T-helper 22 cell (primary cell): ENCODE data around the gene NOL9.

ENCODE experiments used
- DNase-seq: peaks from one replicate; pipeline ENCODE4 v3.0.0-alpha.2; 2020; ENCODE audit warnings: low read depth

Gene NOL9

GRCh38 chr1:6590046-6590445 is 35.7 kb upstream of the NOL9 start:
- DNase-seq = no peak

- DNase-seq = no peak
These were observed 34.7 kb upstream of the NOL9 start for GRCh38 chr1:6588893-6589520.

- no peak for DNase-seq
These were observed 34.0 kb upstream of the NOL9 start for GRCh38 chr1:6588128-6588892.

GRCh38 chr1:6587261-6588005 is 33.1 kb upstream of the NOL9 start:
- no peak for DNase-seq

- no peak for DNase-seq
These were observed 32.1 kb upstream of the NOL9 start for GRCh38 chr1:6586404-6586816.

- no peak for DNase-seq
These were observed 31.5 kb upstream of the NOL9 start for GRCh38 chr1:6585841-6586240.

GRCh38 chr1:6585081-6585722 is 30.9 kb upstream of the NOL9 start:
- no peak for DNase-seq

- no peak for DNase-seq
These were observed 30.1 kb upstream of the NOL9 start for GRCh38 chr1:6584126-6585080.

GRCh38 chr1:6582370-6582769 is 28.1 kb upstream of the NOL9 start:
- DNase-seq = no peak

GRCh38 chr1:6581561-6582305 is 27.4 kb upstream of the NOL9 start:
- no peak for DNase-seq

- no peak for DNase-seq
These were observed 26.5 kb upstream of the NOL9 start for GRCh38 chr1:6580593-6581409.

- DNase-seq = no peak
These were observed 25.8 kb upstream of the NOL9 start for GRCh38 chr1:6580119-6580592.

GRCh38 chr1:6579374-6580118 is 25.2 kb upstream of the NOL9 start, which contains the start of gene ZBTB48:
Gene ZBTB48, plus strand, starts transcription at chr1:6579994. Its CDS starts 616 bp downstream, at chr1:6580610.
- peak; percentile 95 for DNase-seq

- DNase-seq = no peak
These were observed 24.5 kb upstream of the NOL9 start for GRCh38 chr1:6578624-6579373.

- DNase-seq = no peak
These were observed 23.7 kb upstream of the NOL9 start for GRCh38 chr1:6577831-6578525.

- no peak for DNase-seq
These were observed 20.5 kb upstream of the NOL9 start for GRCh38 chr1:6574818-6575217.

GRCh38 chr1:6574025-6574620 is 19.8 kb upstream of the NOL9 start:
- DNase-seq = no peak
